H1 (cell line): ENCODE results near the gene SENP6. TPM values are rescaled to one million over a fixed set of nuclear protein-coding genes. Genes with fewer than 3 reads are reported as not detected.

ENCODE experiments used
- CTCF ChIA-PET: fragments of 300-600 bp; sonication (Branson Sonifier 250); formaldehyde crosslinking; loops from one replicate; lab custom pipeline; 2021; ENCODE audit not compliant: partially characterized antibody; lab: Charles Lee
- POLR2A ChIA-PET: fragments of 300-600 bp; sonication (Branson Sonifier 250); formaldehyde crosslinking; loops from one replicate; lab custom pipeline; 2021; ENCODE audit warnings: inconsistent platforms; ENCODE audit not compliant: partially characterized antibody; lab: Charles Lee
- DNase-seq, 2 experiments: peaks; one replicate each; pipeline versions ENCODE4 v3.0.0 to v3.0.0-alpha.2; 2010 to 2022; ENCODE audit warnings: low spot score in 2 of 2, low read depth in 1 of 2, mixed read lengths in 1 of 2
- FAIRE-seq: peaks from 2 replicates; lab custom pipeline; 2011; peaks lifted over from hg19 to GRCh38; lab: Jason Lieb, UNC
- H2AFZ ChIP-seq: 2 replicates; pipeline ENCODE4 v1.8.1; 2012; ENCODE audit warnings: low read length, inconsistent platforms
- H2AK5ac ChIP-seq: 2 replicates; pipeline ENCODE4 v1.6.1; 2013; ENCODE audit warnings: low read depth, low read length
- H2BK120ac ChIP-seq: replicated peaks from 2 replicates; pipeline ENCODE3; 2013; ENCODE audit warnings: low read depth, low read length, inconsistent platforms
- H2BK12ac ChIP-seq: 2 replicates; pipeline ENCODE4 v1.6.1; 2013; ENCODE audit warnings: low read depth, low read length
- H2BK15ac ChIP-seq: 2 replicates; pipeline ENCODE4 v1.6.1; 2013; ENCODE audit warnings: low read length
- H2BK20ac ChIP-seq: 2 replicates; pipeline ENCODE4 v1.6.1; 2013; ENCODE audit warnings: low read length
- H2BK5ac ChIP-seq: 2 replicates; pipeline ENCODE4 v1.6.1; 2013; ENCODE audit warnings: low read depth, low read length
- H3K14ac ChIP-seq: 2 replicates; pipeline ENCODE4 v1.6.1; 2013; ENCODE audit warnings: inconsistent platforms; ENCODE audit not compliant: insufficient read length
- H3K18ac ChIP-seq: 2 replicates; pipeline ENCODE4 v1.6.1; 2013; ENCODE audit warnings: low read length; ENCODE audit errors: extremely low read depth
- H3K23ac ChIP-seq: 2 replicates; pipeline ENCODE4 v1.6.1; 2013; ENCODE audit warnings: inconsistent platforms; ENCODE audit not compliant: insufficient read length
- H3K23me2 ChIP-seq: 2 replicates; pipeline ENCODE4 v1.6.1; 2013; ENCODE audit warnings: low read depth, low read length
- H3K27ac ChIP-seq: 2 replicates; pipeline ENCODE4 v1.6.1; 2011; ENCODE audit warnings: low read depth, low read length, inconsistent platforms
- H3K27me3 ChIP-seq, 4 experiments: replicated peaks in 1 of 4; 1 replicate in 1 of 4; 2 replicates in 3 of 4; pipeline versions ENCODE4 v1.6.1 to v1.8.1; 2011 to 2013; ENCODE audit warnings: low read length in 3 of 4, mild to moderate bottlenecking in 3 of 4, inconsistent platforms in 2 of 4, mixed read lengths in 2 of 4, moderate library complexity in 1 of 4; ENCODE audit not compliant: control insufficient read depth in 3 of 4, insufficient read depth in 3 of 4; ENCODE audit errors: extremely low read depth in 1 of 4
- H3K36me3 ChIP-seq, 4 experiments: 2 replicates each; pipeline versions ENCODE4 v1.6.1 to v1.8.1; 2011 to 2013; ENCODE audit warnings: mild to moderate bottlenecking in 4 of 4, low read length in 3 of 4, moderate library complexity in 2 of 4, control low read depth in 1 of 4, inconsistent platforms in 1 of 4; ENCODE audit not compliant: insufficient read depth in 4 of 4, control insufficient read depth in 2 of 4
- H3K4ac ChIP-seq: replicated peaks from 2 replicates; pipeline ENCODE3; 2013; ENCODE audit warnings: low read length, low read depth, mixed read lengths, inconsistent platforms; ENCODE audit not compliant: insufficient read length
- H3K4me1 ChIP-seq, 4 experiments: replicated peaks in 1 of 4; 1 replicate in 1 of 4; 2 replicates in 3 of 4; pipeline versions ENCODE4 v1.6.1 to v1.8.1; 2011 to 2013; ENCODE audit warnings: low read length in 3 of 4, inconsistent platforms in 2 of 4, mixed read lengths in 1 of 4; ENCODE audit not compliant: insufficient read depth in 4 of 4, control insufficient read depth in 3 of 4
- H3K4me2 ChIP-seq, 2 experiments: 2 replicates each; pipeline versions ENCODE4 v1.6.1 to v1.8.1; 2011 to 2013; ENCODE audit warnings: low read depth in 2 of 2, low read length in 2 of 2, control low read depth in 1 of 2, inconsistent platforms in 1 of 2, mild to moderate bottlenecking in 1 of 2; ENCODE audit not compliant: insufficient read depth in 1 of 2
- H3K4me3 ChIP-seq, 4 experiments: fragments of 200-600, 300-600 bp in 1 of 4; sonication (generic), shearing (Covaris generic), sonication (Bioruptor Twin) in 1 of 4; 2 replicates each; pipeline versions ENCODE4 v1.5.1 to v1.8.1; 2011 to 2016; ENCODE audit warnings: low read length in 4 of 4, low read depth in 3 of 4, control low read depth in 2 of 4, inconsistent platforms in 2 of 4, mild to moderate bottlenecking in 2 of 4, mixed read lengths in 1 of 4, moderate library complexity in 1 of 4; ENCODE audit not compliant: insufficient read depth in 2 of 4; ENCODE audit errors: extremely low read depth in 1 of 4
- H3K56ac ChIP-seq: replicated peaks from 2 replicates; pipeline ENCODE3; 2013; ENCODE audit warnings: low read depth, mild to moderate bottlenecking, mixed read lengths, low read length, inconsistent platforms; ENCODE audit not compliant: insufficient read length
- H3K79me1 ChIP-seq: 2 replicates; pipeline ENCODE4 v1.6.1; 2013; ENCODE audit warnings: low read depth, low read length, control low read depth
- H3K79me2 ChIP-seq, 2 experiments: 2 replicates each; pipeline versions ENCODE4 v1.6.1 to v1.8.1; 2012 to 2013; ENCODE audit warnings: low read length in 2 of 2, mild to moderate bottlenecking in 2 of 2, inconsistent platforms in 1 of 2; ENCODE audit not compliant: insufficient read depth in 2 of 2, control insufficient read depth in 1 of 2
- H3K9ac ChIP-seq, 4 experiments: replicated peaks in 1 of 4; 1 replicate in 1 of 4; 2 replicates in 3 of 4; pipeline versions ENCODE4 v1.6.1 to v1.8.1; 2011 to 2013; ENCODE audit warnings: low read depth in 3 of 4, low read length in 3 of 4, control low read depth in 2 of 4, mild to moderate bottlenecking in 2 of 4, moderate library complexity in 2 of 4, inconsistent platforms in 1 of 4; ENCODE audit errors: extremely low read depth in 1 of 4
- H3K9me3 ChIP-seq, 2 experiments: 2 replicates each; pipeline versions ENCODE4 v1.6.1 to v1.8.1; 2012 to 2013; ENCODE audit warnings: mild to moderate bottlenecking in 2 of 2, moderate library complexity in 2 of 2, control low read depth in 1 of 2, inconsistent platforms in 1 of 2, low read depth in 1 of 2, low read length in 1 of 2, mixed read lengths in 1 of 2; ENCODE audit not compliant: insufficient read depth in 2 of 2
- H4K20me1 ChIP-seq, 2 experiments: replicated peaks in 1 of 2; 2 replicates each; pipeline versions ENCODE3 to v1.8.1; 2011 to 2013; ENCODE audit warnings: inconsistent platforms in 2 of 2, low read length in 2 of 2, mild to moderate bottlenecking in 1 of 2; ENCODE audit not compliant: insufficient read depth in 2 of 2, control insufficient read depth in 1 of 2
- H4K5ac ChIP-seq: 2 replicates; pipeline ENCODE4 v1.6.1; 2013; ENCODE audit warnings: low read length, low read depth, mixed read lengths, inconsistent platforms; ENCODE audit not compliant: insufficient read length
- H4K8ac ChIP-seq: 2 replicates; pipeline ENCODE4 v1.8.0; 2013; ENCODE audit warnings: mild to moderate bottlenecking, moderate library complexity, low read length, inconsistent platforms; ENCODE audit not compliant: insufficient read depth; ENCODE audit errors: extremely low read depth
- H4K91ac ChIP-seq: replicated peaks from 2 replicates; pipeline ENCODE3; 2013; ENCODE audit warnings: low read length, mixed read lengths, inconsistent platforms; ENCODE audit not compliant: insufficient read length
- BRCA1 ChIP-seq: IDR thresholded peaks from 2 replicates; pipeline ENCODE4 v1.6.1; 2012; ENCODE audit warnings: low read depth, low read length, improper control_type of control experiment
- CBX5 ChIP-seq: fragments of 300-800, 300-1000 bp; sonication (generic); IDR thresholded peaks from 2 replicates; pipeline ENCODE4 v1.7.1; 2016; ENCODE audit warnings: antibody characterized with exemption, low read length, low read depth
- E2F6 ChIP-seq: IDR thresholded peaks from 2 replicates; pipeline ENCODE4 v1.6.1; 2012; ENCODE audit warnings: inconsistent platforms
- EZH2 ChIP-seq: fragments of 200-600 bp; sonication (generic); IDR thresholded peaks from 2 replicates; pipeline ENCODE4 v1.7.1; 2012; ENCODE audit warnings: low read depth, mild to moderate bottlenecking, moderate library complexity, low read length, inconsistent platforms; ENCODE audit not compliant: severe bottlenecking
- JUN ChIP-seq: IDR thresholded peaks from 2 replicates; pipeline ENCODE4 v1.6.1; 2011; ENCODE audit warnings: low read depth, mild to moderate bottlenecking, improper control_type of control experiment, low read length
- KDM1A ChIP-seq: fragments of 200-600, 300-600 bp; sonication (generic); IDR thresholded peaks from 2 replicates; pipeline ENCODE4 v1.7.1; 2016; ENCODE audit warnings: mild to moderate bottlenecking, low read length, borderline replicate concordance
- PHF8 ChIP-seq: fragments of 200-600 bp; sonication (generic); conservative IDR thresholded peaks from 2 replicates; pipeline ENCODE4 v1.7.1; 2012; ENCODE audit warnings: low read depth, mild to moderate bottlenecking, inconsistent platforms, low read length, moderate library complexity
- RBBP5 ChIP-seq: IDR thresholded peaks from 2 replicates; pipeline ENCODE4 v1.7.1; 2012; ENCODE audit warnings: low read depth, mild to moderate bottlenecking, inconsistent platforms, low read length, moderate library complexity, borderline replicate concordance
- SAP30 ChIP-seq: fragments of 300-600 bp; sonication (generic); IDR thresholded peaks from 2 replicates; pipeline ENCODE4 v1.7.1; 2012; ENCODE audit warnings: low read length, moderate library complexity, mild to moderate bottlenecking, inconsistent platforms; ENCODE audit not compliant: insufficient read depth, insufficient replicate concordance
- SIRT6 ChIP-seq: IDR thresholded peaks from one replicate; pipeline ENCODE4 v1.7.1; 2012; ENCODE audit warnings: low read length, inconsistent platforms
- SP1 ChIP-seq: IDR thresholded peaks from 2 replicates; pipeline ENCODE4 v1.6.1; 2011; ENCODE audit warnings: low read depth, low read length
- SRF ChIP-seq: IDR thresholded peaks from 2 replicates; pipeline ENCODE4 v1.6.1; 2011; ENCODE audit warnings: mild to moderate bottlenecking, low read depth, low read length, moderate library complexity
- TCF12 ChIP-seq: IDR thresholded peaks from 2 replicates; pipeline ENCODE4 v1.6.1; 2011; ENCODE audit warnings: low read depth, mild to moderate bottlenecking, low read length
- whole genome bisulfite sequencing, 2 experiments: shearing (Covaris generic) in 1 of 2; methylation state at CpG; one replicate each; pipeline versions ENCODE4 v1.1.6 to v1.1.7; 2013 to 2015; ENCODE audit warnings: low lambda C conversion rate in 2 of 2, mixed read lengths in 2 of 2, inconsistent platforms in 1 of 2, low coverage in 1 of 2, missing lambda C conversion rate in 1 of 2; ENCODE audit not compliant: insufficient replicate concordance in 2 of 2, insufficient coverage in 1 of 2, insufficient read length in 1 of 2; ENCODE audit errors: extremely low coverage in 1 of 2, missing lambda C conversion rate in 1 of 2; 5-methylcytosine and 5-hydroxymethylcytosine counted together
- polyA plus RNA-seq, 7 experiments: library from polyadenylated mRNA; depleted of rRNA in 3 of 7; stranded (reverse) in 5 of 7; unstranded in 2 of 7; fragments of >200 nt in 5 of 7; fragments of 200-250 nt in 2 of 7; gene quantifications; 1 replicate in 5 of 7; 2 replicates in 1 of 7; 4 replicates in 1 of 7; pipeline versions ENCODE4 v1.2.1 to v1.2.3, GENCODE V29; 2011 to 2013; ENCODE audit warnings: missing spikeins in 2 of 7, mixed read lengths in 2 of 7
- total RNA-seq: library from RNA; stranded (reverse); fragmentation: NEBNext Ultra II Directional; extraction: Animal tissue kit (Norgen Biotek cat#: 25700); gene quantifications from 2 replicates; pipeline ENCODE4 v1.2.1, GENCODE V29; 2021

The SENP6 gene
- total and polyA plus RNA-seq, 2 of the 8 experiments (the other 6 are each of a cell fraction or from before 2014, with no cell fraction given) = 13.8 to 103 TPM

GRCh38 chr6:75693534-75693933 is 91.9 kb downstream of the SENP6 start:
- Histone ChIP-seq H2BK5ac (no peak overlapping the region), H2BK12ac (no peak overlapping the region), H3K23me2 (no peaks in the 10 kb centered on the region), H3K14ac (no peak overlapping the region), H3K56ac (no peak overlapping the region), H3K18ac (no peak overlapping the region), H3K27me3 (no peaks in the 10 kb centered on the region), H2BK20ac (no peak overlapping the region), H2BK15ac (no peak overlapping the region), H4K8ac (no peak overlapping the region), H3K4me3 (no peak overlapping the region), H3K36me3 (peaks cover 0 to 43% (median 11%) of the 10 kb centered on the region in 4 experiments; a peak in 7 of 8 replicates), H3K9ac (no peak overlapping the region), H3K4me1 (no peaks in the 10 kb centered on the region), H3K4me2 (no peak overlapping the region), H3K27ac (no peak overlapping the region), H2BK120ac (no peak overlapping the region), H4K91ac (no peak overlapping the region), H3K4ac (no peak overlapping the region), H3K9me3 (no peaks in the 10 kb centered on the region), H3K79me1 (no peaks in the 10 kb centered on the region), H4K5ac (no peak overlapping the region), H3K79me2 (no peaks in the 10 kb centered on the region), H2AK5ac (no peak overlapping the region), H2AFZ (no peak overlapping the region), H4K20me1 (peaks cover 0 to 2% of the 10 kb centered on the region in 2 experiments), H3K23ac (no peak overlapping the region)
- 80% methylated on average over 1 of the region's 1 CpG; no CpG with 5 or more reads in 1 of the 2 experiments for WGBS, 2 experiments
- no peak for TF ChIP-seq CBX5
- no peak for TF ChIP-seq PHF8
- TF ChIP-seq TCF12 = no peak
- no peak for TF ChIP-seq E2F6
- no peak for TF ChIP-seq KDM1A
- TF ChIP-seq BRCA1 = no peak
- no peak for TF ChIP-seq RBBP5
- TF ChIP-seq SP1 = no peak
- TF ChIP-seq JUN = no peak
- TF ChIP-seq SAP30 = no peak
- TF ChIP-seq SRF = no peak
- TF ChIP-seq SIRT6 = no peak
- no peak for TF ChIP-seq EZH2
- POLR2A ChIA-PET = interaction anchor here (1.0 kb wide), 1 partner anchor 9 kb away, joined by 3 read pairs; no protein-coding TSS in a partner anchor
- DNase-seq (no peak), FAIRE-seq (no peak)
- CTCF ChIA-PET = interaction anchor here (0.6 to 1.9 kb wide), 4 partner anchors 9 to 37 kb away, joined by 3 to 6 read pairs (median 4); no protein-coding TSS in a partner anchor
